ENCODE data around the gene PNLDC1.

GRCh38 chr6:159865226-159865920 lies 65.3 kb downstream of the PNLDC1 start:
- TF ChIP-seq CTCF (IDR thresholded peaks at IDR 0.05; ENCODE audit: poor library complexity) (no peak), EZH2 (IDR thresholded peaks at IDR 0.05; ENCODE audit: borderline replicate concordance) (no peak)

Data from hepatocyte (in vitro differentiated cells).